ENCODE data around the gene MACROD2.

The MACROD2 gene

DNA sequence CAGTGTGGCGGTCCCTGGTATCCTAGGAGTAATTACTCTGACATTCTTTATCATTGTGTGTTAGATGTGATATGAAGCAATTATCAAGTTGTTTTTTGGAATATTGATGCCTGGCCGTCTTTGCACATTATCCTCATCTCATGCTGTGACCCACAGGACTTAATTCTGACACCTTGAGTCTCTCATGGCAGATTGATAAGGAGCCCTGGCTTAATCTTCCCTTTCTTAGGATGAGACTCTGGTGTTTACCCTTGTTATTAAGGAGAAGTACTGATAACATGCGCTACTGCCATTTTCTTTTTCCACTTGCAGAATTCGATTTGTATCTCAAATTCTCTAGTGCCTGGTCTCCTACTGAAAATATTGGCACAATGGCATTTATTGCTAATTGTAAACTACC, 1597.8 kb downstream of the MACROD2 start:
- DNase-seq (ENCODE audit: low read depth): no peak

DNA sequence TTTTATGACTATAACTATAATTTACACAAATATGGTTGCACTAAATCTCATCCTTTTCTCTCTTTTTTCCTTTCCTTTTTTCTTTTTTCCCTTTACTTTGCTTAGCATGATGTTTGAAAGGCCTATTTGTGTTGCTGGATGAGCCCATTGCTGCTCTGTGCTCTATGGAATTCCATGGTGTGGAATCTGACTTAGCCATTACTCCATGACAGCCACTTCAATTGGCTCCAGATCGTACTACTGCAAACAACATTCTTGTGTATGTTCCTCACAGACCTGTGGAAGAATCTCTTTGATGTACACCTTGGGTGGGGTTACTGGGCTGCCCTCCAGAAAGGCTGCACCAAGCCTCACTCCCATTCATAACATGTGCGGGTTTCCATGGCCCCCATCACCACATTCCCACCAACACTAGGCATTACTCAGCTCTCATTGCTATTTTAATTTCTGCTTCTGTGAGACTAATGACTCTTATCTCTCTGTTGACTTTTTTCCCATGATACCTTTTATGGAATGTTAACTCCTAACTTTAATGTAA, 1598.9 kb downstream of the MACROD2 start:
- DNase-seq (ENCODE audit: low read depth): no peak

DNA sequence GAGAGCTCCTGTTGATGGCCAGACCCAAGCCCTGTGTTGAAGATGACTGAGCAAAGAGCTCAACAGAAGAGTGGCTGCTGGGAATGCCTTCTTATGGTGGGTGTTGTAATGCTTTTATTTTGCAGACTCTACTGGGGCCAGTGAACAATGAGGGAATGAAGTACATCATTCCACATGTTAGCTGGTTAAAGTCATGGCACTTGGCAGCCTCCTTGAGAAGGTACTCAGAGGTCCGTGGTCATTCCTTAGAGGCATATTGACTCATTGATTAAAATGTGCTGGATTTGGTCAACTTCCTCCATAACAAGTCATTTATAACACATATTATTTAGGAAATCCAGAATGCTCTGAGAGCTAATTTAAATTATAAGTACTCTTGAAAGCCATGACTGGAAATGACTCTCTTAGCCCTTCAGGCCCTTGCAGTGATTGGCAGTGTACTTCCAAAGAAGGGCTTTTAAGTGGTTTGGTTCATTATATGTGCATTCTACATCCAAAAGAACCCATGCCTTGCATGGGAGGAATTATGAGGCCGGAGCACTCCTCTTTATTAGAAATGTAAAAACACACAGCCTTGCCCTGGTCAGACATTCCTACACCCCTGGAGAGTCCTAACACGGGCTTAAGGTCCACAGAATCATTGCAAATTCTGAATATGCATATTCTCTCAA, 1601.0 kb downstream of the MACROD2 start:
- DNase-seq (ENCODE audit: low read depth): no peak

DNA sequence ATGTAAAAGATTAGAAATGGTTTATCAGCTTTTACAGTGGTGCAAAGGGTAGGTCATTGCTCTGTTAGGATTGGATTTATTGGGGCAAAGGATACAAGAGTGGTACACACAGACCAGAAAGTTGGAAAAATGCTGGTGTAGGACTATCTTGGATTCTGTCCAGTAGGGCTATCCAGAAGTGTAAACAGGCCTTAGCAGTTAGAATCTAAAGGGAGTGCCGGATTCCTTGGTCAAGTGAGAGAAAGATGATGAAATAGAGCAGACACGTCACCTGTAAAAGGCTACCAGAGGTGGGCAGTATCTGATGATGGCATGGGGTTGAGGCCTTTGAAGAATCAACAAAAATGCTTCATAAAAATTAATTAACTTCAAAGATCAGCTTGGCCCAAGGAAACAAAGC, 1602.0 kb downstream of the MACROD2 start:
- no peak for DNase-seq (ENCODE audit: low read depth)

DNA sequence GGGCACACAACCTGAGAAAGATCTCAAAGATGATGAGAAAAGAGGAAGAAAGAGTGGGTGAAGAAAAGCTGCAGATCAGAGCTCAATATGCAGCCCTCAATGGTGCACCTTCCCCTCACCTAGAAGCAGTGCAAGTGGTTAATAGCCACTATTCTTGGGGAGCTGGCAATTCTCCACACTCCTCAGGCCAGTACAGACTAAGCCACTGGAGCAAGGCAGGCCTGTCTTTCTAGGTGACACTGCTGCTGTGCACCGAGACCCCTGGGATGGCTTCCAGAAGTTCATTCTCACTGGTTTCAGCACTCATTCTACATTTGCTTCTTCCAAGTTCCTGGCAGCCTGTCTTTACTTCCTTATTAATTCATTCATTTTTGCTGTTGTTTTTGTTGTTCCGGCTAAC, 1604.6 kb downstream of the MACROD2 start:
- DNase-seq (ENCODE audit: low read depth): no peak

DNA sequence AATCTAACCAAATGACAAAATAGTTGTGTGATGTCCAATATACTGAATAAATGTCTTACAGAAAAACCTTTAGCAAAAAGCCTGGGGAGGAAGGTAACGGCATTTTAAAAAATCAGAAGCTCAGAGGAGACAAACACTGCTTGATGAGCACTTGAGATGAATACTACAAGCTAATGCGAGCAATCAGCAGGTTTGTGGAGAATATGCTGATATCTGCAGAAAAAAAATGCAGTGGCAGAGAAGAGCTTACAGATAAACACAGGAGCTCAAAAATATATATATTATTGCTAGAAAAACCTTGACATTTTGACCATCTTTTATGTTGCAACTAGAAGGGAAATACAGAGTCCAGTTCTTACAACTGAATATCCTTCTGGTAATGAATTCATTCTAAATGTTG, 1605.2 kb downstream of the MACROD2 start:
- no peak for DNase-seq (ENCODE audit: low read depth)

DNA sequence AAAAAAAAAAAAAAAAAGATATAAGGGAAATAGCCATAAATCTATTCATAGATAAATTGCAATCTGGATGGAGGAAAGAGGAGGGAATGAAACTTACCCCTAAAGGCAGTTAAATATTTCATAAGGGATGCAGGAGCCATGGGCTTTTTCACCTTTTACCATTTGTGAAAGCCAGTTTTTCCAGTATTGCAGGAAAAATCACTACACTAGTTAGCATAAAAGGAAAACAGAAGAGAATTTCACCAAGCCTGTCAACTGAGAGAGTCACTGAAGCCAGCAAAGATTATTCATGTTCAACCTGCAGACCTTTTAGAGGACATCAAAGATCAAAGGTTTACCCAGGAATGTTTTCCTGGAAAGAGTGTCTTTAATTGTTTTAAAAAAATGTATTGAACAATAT, 1608.2 kb downstream of the MACROD2 start:
- DNase-seq (ENCODE audit: low read depth): no peak

DNA sequence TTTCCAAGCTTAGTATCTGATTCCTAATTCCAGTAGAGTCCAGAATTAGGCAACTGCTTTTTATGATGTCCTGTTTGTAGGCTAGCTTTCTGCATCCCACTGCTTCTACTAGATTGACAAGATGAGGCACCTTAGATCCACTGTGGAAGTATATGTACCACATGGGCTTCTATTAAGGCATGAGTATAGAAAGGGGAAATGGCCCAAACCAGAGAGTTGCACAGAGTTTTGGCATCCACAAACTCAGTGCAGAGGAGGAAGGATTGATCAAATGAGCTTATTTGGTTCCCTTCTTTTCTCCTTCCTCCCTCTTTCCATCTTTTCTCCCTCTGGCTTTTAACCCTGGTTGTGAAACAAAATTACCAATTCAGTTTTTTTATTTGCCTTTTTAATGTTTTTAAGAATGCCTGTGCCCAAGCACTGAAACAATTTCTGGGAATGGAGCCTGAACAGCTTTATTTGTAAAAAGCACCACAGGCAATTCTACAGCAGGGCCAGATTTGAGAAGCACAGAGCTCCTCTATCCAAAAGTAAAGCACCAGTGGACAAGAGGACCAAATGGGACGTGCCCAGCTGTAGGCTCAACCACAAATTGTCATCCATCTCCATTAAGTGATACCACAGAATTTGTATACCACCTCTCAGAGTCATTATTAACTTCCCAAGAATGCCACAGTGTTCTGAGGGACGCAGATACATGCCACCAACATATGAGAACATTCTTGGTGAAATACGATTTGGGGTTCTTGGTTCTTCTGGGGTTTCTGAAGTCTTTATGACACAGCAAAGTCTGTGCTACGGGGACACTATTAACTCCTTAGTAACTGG, 1608.9 kb downstream of the MACROD2 start:
- no peak for DNase-seq (ENCODE audit: low read depth)

DNA sequence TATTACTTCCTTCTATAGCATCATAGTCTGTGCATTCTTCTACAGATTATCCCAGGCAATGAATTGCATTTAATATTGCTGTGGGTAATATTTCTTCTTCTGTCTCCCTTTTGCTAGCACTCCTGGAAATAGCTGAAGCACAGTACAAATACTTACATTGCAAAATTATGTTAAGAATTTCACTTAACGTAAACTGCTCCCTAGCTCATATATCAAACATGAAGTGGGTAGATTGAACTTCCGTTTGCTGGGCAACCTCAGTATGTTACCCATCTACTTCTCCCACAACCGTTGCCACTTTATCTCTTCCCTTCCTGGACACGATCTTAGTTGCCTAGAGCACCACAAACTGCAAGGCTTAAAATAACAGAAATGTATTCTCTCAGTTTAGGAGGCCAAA, 1614.6 kb downstream of the MACROD2 start:
- no peak for DNase-seq (ENCODE audit: low read depth)

DNA sequence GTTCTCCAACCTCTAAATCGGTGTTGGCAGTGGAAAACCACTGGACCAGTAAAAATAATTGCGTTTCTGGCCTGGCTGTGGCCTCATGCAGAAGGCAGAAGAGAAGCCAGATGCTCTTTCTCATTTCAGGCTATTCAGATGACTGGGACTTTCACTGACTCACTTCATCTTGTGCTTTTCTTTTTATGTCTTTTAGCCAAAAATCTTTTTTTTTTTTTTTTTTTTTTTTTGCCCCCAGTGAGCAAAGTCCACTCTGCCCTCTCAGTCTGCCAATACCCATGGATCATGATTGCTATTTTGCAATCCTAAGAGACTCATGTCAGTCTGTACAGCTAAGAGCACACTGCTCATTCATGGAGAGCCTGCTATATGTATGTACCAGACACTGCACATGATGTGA, 1615.5 kb downstream of the MACROD2 start:
- DNase-seq (ENCODE audit: low read depth): no peak

DNA sequence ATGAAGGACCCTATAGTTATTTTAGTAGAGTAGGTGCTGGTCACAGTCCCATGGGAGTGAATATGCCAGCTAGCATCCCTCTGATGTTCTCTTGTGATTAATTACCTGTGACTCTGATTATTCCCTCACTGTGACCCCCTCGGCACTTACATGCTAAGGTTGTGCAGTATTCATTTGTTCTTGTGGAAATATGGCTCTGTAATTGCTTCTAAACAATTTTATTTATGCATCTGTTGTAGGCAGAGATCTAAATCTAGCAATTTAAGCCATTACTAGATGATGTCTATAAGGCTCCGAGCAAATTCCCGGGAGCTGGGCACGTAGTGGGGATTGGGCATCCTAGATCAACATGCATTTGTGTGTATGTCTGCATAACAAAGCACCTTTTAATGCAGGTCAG, 1616.2 kb downstream of the MACROD2 start:
- no peak for DNase-seq (ENCODE audit: low read depth)

DNA sequence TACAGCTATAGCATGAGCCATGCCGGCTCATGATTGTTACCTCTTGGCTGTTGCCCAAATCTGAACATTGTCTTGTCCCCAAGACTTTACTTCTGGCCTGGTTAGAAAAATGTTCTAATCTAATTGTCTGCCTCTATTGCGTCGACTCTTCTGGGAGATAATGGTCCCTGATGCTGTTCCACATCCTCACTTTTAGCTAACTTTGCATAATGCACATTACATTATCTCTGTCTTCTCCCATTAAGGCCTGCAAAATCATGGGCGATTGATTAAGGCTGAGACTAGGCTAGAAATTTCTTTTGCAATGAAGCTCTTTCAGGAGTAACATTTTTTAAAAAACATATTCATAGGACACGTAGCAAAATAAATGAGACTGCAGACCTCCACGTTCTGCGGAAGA, 1616.9 kb downstream of the MACROD2 start:
- no peak for DNase-seq (ENCODE audit: low read depth)

DNA sequence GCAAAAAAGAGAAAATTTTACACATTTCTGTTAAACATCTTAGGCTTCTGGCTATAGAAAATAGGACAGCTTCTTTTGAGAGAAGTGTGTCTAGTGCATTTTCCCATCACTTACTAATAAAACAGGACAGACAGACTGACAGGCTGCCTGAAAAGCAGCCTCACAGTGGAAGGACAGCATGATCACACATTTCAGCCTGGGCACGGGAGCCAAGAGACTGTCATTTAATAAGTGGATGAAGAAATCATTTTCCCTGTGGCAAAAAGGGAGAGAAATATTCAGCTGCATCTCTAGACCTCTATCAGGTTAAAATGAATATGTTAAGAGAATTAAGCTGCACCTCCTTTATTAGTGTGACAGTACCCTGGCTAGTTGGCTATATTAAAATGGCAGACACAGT, 1617.5 kb downstream of the MACROD2 start:
- DNase-seq (ENCODE audit: low read depth): no peak

DNA sequence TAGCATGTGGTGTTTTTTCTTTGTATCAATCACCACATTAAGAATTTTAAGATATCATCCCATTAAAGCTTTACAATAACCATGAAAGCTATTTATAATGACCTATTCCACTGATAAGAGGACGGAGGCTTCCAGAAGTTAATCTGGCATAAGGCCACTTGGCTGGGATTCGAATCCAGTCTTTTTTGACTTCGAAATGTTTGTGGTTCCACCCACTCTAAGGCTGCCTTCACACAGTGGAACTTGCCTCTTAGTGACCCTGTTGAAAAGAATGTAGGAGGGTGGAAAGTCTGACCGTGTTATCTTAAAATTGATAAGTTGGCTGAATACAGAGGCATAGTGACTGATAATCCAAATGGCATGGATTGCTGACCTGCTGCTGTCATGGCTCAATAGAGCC, 1618.2 kb downstream of the MACROD2 start:
- DNase-seq (ENCODE audit: low read depth): no peak

DNA sequence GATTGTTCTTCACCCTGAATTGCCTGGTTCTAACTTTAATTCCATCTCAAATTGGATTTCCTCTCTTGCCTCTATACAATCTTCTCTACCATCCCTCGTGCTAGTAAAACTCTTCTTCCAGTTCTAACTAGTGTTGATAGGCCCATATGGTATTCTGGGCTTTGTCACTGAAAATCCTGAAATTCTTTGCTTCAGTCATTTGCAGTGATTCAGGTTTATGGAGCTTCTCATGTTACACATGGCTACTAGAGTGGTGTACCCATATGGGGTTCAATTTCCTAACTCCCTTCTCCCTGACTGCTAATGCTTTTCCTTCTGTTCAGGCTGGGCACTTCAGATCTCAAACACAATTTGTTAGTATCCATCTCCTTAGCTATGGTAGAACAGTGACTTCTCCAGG, 1621.3 kb downstream of the MACROD2 start:
- DNase-seq (ENCODE audit: low read depth): no peak

DNA sequence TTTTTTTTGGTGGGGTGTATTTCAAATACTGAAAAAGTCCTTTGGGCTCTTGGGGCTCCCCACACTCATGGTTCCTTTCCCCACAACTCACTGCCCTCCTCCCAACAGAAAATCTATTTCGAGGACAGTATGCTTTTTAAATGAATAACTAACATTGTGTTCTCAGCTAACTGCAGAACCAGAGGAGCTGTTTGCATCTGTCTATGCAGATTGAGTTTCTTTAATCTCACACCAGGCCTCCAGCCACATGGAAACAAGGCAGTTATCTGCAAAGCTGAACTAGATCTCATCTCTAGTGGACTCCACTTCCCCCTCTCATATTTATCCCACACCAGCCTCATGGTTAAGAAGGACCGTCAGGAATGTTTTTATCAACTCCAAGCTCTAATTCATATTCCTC, 1622.8 kb downstream of the MACROD2 start:
- DNase-seq (ENCODE audit: low read depth): no peak

DNA sequence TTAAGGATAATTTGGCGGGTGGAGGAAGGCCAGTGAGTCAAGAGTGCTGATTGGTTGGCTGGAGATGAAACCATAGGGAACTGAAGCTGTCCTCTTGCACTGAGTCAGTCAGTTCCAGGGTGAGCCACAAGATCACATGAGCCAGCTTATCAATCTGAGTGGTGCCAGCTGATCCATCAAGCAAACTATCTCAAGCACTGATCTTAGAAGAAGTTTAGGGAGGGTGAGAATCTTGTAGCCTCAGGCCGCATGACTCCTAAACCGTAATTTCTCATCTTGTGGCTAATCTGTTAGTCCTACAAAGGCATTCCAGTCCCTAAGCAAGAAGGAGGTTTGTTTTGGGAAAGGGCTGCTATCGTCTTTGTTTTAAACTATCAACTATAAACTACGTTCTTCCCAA, 1623.6 kb downstream of the MACROD2 start:
- no peak for DNase-seq (ENCODE audit: low read depth)

DNA sequence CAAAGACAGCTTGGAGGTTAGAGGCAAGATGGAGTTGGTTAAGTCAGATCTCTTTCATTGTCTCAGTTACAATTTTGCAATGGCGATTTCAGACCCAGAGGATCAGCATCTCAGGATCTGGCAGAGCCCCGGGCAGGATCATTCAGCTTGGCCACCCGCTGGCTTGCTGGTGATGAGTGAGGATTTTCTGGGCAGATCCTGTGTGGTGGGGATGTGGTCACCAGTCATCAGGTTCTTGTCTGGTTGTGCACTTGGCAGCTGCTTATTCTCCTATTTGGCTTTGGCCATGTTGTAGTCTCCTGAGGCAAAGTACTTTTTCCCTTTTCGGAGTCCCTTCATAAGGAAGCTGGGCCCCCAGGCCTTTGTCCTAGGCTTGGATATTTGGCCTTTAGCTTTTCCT, 1624.0 kb downstream of the MACROD2 start:
- DNase-seq (ENCODE audit: low read depth): no peak

DNA sequence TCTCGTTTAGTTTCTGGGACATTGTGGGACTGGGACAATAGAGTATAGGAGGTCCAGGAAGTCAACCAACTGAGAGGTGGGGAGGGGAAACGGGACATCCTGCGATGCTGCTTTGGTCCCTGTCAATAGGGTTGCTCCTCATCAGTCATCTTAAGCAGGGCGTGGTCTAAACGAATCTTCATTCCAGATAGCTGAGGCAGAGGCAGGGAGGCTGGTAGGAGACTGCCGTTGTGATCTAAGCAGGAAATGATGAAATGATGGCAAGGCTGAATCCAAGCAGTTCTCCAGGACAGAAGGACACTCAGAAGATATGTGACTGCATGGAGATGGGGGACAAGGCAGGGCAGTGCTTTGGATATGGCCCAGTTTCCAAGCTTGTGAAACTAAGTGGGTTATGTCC, 1624.5 kb downstream of the MACROD2 start:
- no peak for DNase-seq (ENCODE audit: low read depth)

DNA sequence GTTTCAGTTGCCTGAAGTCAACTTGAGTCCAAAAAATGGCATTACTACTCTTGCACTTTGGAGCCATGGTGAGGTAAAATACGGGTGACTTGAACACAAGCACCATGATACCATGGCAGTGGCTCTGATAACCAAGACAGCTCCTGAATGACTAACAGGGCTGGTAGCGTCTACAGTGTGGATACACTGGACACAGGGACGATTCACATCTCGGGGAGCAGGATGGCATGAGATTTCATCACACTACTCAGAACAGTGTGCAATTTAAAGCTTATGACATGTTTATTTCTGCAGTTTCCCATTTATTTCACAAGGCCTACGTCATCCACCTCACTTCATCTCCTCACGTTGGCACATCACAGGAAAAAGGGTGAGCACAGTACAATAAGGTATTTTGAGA, 1627.1 kb downstream of the MACROD2 start:
- no peak for DNase-seq (ENCODE audit: low read depth)

DNA sequence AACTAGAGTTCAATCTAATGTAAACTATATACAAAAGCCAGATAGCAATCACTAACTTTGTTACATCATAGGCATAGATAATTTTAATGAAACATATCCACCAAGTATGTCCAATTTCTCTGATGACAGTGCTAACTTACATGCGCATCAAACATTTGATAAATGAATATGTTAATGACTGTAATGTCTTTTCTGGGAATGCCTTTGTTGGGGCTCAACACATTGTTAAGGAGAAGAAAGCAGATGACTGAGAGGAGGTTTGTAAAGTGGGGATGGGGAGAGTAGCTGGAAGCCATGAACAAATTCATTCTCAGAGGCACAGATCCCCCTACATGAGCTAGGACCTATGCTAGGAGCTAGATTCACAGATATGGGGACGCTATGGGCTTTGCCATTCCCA, 1627.9 kb downstream of the MACROD2 start:
- DNase-seq (ENCODE audit: low read depth): no peak

DNA sequence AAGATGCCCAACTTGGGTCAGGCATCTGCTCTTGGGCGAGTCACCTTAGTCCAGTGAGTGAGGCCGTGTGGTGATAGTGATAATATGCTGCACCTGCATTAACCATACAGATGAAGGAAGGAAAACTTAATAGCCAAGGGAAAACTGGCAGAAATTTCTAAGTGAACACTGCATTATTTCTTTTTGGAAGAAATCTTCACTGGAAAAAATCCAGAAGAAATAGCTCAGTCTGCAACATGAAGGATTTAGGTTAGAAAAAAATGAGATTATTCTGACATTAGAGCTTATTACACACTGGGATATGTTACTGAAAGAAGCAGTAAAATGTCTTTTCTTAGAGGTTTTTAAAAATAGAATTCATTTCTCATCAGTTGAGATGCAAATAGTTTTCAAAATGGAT, 1630.7 kb downstream of the MACROD2 start:
- no peak for DNase-seq (ENCODE audit: low read depth)

DNA sequence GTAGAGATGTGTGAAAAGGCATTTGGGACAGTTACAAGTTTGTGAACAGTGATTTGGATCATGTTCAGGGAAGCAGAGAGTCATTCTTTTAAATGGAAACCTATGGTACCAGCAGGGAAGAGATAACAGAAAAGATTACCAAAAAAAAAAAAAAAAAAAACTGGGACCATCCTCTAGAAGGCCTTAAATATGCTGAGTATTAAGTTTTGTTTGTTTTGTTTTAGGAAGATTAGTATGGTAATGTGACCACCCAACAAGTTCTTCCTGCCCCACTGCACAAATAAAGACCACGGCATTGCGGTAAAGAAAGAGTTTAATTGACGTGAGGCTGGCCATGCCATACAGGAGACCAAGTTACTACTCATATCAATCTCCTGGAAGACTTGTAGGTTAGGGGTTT, 1631.8 kb downstream of the MACROD2 start:
- DNase-seq (ENCODE audit: low read depth): no peak

DNA sequence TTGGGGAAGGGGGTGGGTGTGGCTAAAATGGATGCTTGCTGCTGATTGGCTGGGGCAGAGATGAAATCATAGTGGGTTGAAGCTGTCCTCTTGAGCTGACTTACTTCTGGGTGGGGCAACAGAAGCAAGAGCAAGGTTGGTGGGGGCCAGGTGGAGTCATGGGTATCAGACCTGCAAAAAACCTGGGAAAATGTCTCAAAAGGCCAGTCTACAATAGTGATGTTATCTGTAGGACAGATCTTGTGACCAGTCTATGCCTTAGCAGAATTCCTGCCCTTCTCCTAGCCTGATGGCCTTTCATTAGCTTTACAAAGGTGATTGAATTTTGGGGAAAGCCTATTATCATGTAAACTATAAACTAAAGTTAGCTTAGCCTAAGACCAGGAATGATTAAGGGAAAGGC, 1632.2 kb downstream of the MACROD2 start:
- no peak for DNase-seq (ENCODE audit: low read depth)
